Testis (tissue), 3 donors: ENCODE data around the gene PRR3. TPM values are rescaled to one million over a fixed set of nuclear protein-coding genes. Genes with fewer than 3 reads are reported as not detected.
"Not testable (repeated sequence)": the region's sequence is repeated elsewhere in the genome, so short reads cannot be mapped to it uniquely, and the experiment has no call there.

Experiments used
- DNase-seq: peaks from one replicate; pipeline ENCODE4 v3.0.0-alpha.2; 2019
- H3K27ac ChIP-seq, 2 donors: fragments of 200-600 bp; sonication (generic); one replicate each; pipeline ENCODE4 v1.5.1; 2019
- H3K27me3 ChIP-seq: fragments of 200-600 bp; sonication (generic); one replicate; pipeline ENCODE4 v1.5.1; 2019
- H3K36me3 ChIP-seq: fragments of 200-600 bp; sonication (generic); one replicate; pipeline ENCODE4 v1.5.1; 2017; ENCODE audit warnings: low read depth; ENCODE audit errors: missing control alignments
- H3K4me1 ChIP-seq: fragments of 200-600 bp; sonication (generic); one replicate; pipeline ENCODE4 v1.5.1; 2019
- H3K4me3 ChIP-seq, 2 donors: fragments of 200-600 bp; sonication (generic); one replicate each; pipeline ENCODE4 v1.5.1; 2017 to 2019
- H3K9me3 ChIP-seq: fragments of 200-600 bp; sonication (generic); one replicate; pipeline ENCODE4 v1.5.1; 2017
- POLR2A ChIP-seq: fragments of 450-650 bp; IDR thresholded peaks from one replicate; pipeline ENCODE4 v1.6.1; 2017; ENCODE audit warnings: antibody characterized with exemption, mild to moderate bottlenecking, moderate library complexity
- WGBS, 2 donors: methylation state at CpG; one replicate each; pipeline ENCODE4 v1.1.5; 2018; 5-methylcytosine and 5-hydroxymethylcytosine counted together
- intact Hi-C: fragments of 100-400 bp; cut with DNase I; formaldehyde crosslinking; loops from one replicate; pipeline ENCODE4 v1.15.1; 2023; ENCODE audit warnings: low total_unique reads
- polyA plus RNA-seq: library from polyadenylated mRNA; stranded (reverse); fragments of 350-450 nt; fragmentation: Illumina TruSeq; extraction: RNeasy Lipid Tissue Mini Kit (QIAGEN cat#74804); gene quantifications from one replicate; pipeline ENCODE4 v1.2.3, GENCODE V29; 2014; ENCODE audit warnings: low read depth, low replicate concordance; ENCODE audit not compliant: insufficient read depth
- total RNA-seq, 2 donors: library from RNA; depleted of rRNA; stranded (reverse); fragments of >200 nt; gene quantifications; one replicate each; pipeline ENCODE4 v1.2.3, GENCODE V29; 2016
- TF ChIP-seq, protein P1 (sequence below), 3 experiments: fragments of 450-650 bp in 2 of 3; fragments of 200-600 bp in 1 of 3; sonication (generic) in 1 of 3; IDR thresholded peaks; one replicate each; pipeline ENCODE4 v1.5.1; 2016 to 2019; ENCODE audit warnings: antibody characterized with exemption in 3 of 3, mild to moderate bottlenecking in 2 of 3, moderate library complexity in 1 of 3

The PRR3 gene
- total and polyA plus RNA-seq, 3 donors from 2014 or later, result 11.0 to 22.9 (median 11.2) TPM

DNA sequence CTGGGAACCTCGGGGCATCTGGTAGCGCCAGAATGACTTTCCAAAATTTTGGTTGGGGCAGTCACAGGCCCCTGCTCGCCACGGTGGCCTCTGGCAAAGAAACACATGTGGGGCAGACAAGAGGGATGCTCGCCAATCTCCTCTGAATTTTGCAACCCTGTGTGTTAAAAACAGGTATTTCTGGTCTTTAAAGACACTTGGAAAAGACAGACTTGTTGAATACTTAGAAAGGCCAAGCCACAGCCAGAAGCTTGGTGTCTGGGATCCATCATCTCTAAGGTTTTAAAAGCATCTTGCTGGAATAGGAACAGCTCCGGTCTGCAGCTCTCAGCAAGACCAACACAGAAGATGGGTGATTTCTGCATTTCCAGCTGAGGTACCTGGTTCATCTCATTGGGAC, 36.6 kb upstream of the PRR3 start:
- H3K27me3 ChIP-seq, result no peaks in the 10 kb centered on the region
- no peak for DNase-seq
- 89 to 95% methylated on average over 6 of the region's 6 CpGs for WGBS, 2 donors
- TF ChIP-seq, protein P1, sequence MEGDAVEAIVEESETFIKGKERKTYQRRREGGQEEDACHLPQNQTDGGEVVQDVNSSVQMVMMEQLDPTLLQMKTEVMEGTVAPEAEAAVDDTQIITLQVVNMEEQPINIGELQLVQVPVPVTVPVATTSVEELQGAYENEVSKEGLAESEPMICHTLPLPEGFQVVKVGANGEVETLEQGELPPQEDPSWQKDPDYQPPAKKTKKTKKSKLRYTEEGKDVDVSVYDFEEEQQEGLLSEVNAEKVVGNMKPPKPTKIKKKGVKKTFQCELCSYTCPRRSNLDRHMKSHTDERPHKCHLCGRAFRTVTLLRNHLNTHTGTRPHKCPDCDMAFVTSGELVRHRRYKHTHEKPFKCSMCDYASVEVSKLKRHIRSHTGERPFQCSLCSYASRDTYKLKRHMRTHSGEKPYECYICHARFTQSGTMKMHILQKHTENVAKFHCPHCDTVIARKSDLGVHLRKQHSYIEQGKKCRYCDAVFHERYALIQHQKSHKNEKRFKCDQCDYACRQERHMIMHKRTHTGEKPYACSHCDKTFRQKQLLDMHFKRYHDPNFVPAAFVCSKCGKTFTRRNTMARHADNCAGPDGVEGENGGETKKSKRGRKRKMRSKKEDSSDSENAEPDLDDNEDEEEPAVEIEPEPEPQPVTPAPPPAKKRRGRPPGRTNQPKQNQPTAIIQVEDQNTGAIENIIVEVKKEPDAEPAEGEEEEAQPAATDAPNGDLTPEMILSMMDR (IDR thresholded peaks at IDR 0.05), result no peak
- TF ChIP-seq POLR2A, result no peak
- no peaks in the 10 kb centered on the region for H3K36me3 ChIP-seq
- no peaks in the 10 kb centered on the region for H3K4me1 ChIP-seq
- H3K9me3 ChIP-seq, result no peaks in the 10 kb centered on the region
- no peak overlapping the region for H3K4me3 ChIP-seq
- no peak overlapping the region for H3K27ac ChIP-seq
- intact Hi-C loops, result no loop called here

DNA sequence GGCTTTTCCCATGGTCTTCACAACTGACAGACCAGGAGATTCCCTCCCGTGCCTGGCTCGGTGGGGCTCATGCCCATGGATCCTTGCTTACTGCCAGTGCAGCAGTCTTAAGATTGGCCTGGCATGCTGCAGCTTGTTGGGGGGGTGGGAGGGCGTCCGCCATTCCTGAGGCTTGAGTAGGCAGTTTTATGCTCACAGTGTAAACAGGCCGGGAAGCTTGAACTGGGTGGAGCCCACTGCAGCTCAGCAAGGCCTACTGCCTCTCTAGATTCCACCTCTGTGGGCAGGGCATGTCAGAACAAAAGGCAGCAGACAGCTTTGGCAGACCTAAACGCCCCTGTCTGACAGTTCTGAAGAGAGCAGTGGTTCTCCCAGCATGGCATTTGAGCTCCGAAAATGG, 36.0 kb upstream of the PRR3 start:
- 70 to 80% methylated on average over 2 to 7 of the region's 7 CpGs for WGBS, 2 donors
- H3K36me3 ChIP-seq, H3K4me3 ChIP-seq, H3K27me3 ChIP-seq, DNase-seq, H3K4me1 ChIP-seq, H3K27ac ChIP-seq, H3K9me3 ChIP-seq, intact Hi-C loops: not testable (repeated sequence)

- 81 to 85% methylated on average over 5 of the region's 5 CpGs for WGBS, 2 donors
- not testable (repeated sequence) for H3K4me3 ChIP-seq
Observed at GRCh38 chr6:30521952-30522351, 35.1 kb upstream of the PRR3 start.

DNA sequence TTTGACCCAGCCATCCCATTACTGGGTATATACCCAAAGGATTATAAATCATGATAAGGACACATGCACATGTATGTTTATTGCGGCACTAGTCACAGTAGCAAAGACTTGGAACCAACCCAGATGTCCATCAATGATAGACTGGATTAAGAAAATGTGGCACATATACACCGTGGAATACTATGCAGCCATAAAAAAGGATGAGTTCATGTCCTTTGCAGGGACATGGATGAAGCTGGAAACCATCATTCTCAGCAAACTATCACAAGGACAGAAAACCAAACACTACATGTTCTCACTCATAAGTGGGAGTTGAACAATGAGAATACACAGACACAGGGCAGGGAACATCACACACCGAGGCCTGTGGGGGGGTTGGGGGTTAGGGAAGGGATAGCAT, 30.7 kb upstream of the PRR3 start:
- H3K27ac ChIP-seq, intact Hi-C loops, H3K36me3 ChIP-seq, DNase-seq, H3K9me3 ChIP-seq, H3K27me3 ChIP-seq, H3K4me1 ChIP-seq, H3K4me3 ChIP-seq: not testable (repeated sequence)
- WGBS, 2 donors, result 92% methylated on average over 3 of the region's 3 CpGs

More at GRCh38 chr6:30521952-30522351, 35.1 kb upstream of the PRR3 start:
- H3K4me1 ChIP-seq, DNase-seq, intact Hi-C loops, H3K9me3 ChIP-seq, H3K27me3 ChIP-seq, H3K27ac ChIP-seq, H3K36me3 ChIP-seq: not testable (repeated sequence)

- H3K9me3 ChIP-seq, DNase-seq, intact Hi-C loops, H3K36me3 ChIP-seq, H3K4me3 ChIP-seq, H3K27ac ChIP-seq, H3K27me3 ChIP-seq, H3K4me1 ChIP-seq: not testable (repeated sequence)
- 76% methylated on average over 17 of the region's 17 CpGs for whole genome bisulfite sequencing, 2 donors
Observed at GRCh38 chr6:30529349-30529875, 27.7 kb upstream of the PRR3 start.

- Histone ChIP-seq H3K27me3 (no peaks in the 10 kb centered on the region), H3K4me3 (no peak overlapping the region), H3K4me1 (no peaks in the 10 kb centered on the region), H3K27ac (no peak overlapping the region), H3K36me3 (no peaks in the 10 kb centered on the region), H3K9me3 (no peaks in the 10 kb centered on the region)
- 59 to 63% methylated on average over 2 of the region's 2 CpGs for WGBS, 2 donors
- intact Hi-C loops, result loop anchor here (5.0 kb wide), 1 partner anchor 43 kb away; the partner anchor contains the start of gene HLA-E
- no peak for DNase-seq
- TF ChIP-seq, protein P1 (IDR thresholded peaks at IDR 0.05), result no peak
- no peak for TF ChIP-seq POLR2A
Observed at GRCh38 chr6:30530014-30530413, 27.1 kb upstream of the PRR3 start.
